ENCODE results near the gene CLIC3. TPM values are rescaled to one million over a fixed set of nuclear protein-coding genes. Genes with fewer than 3 reads are reported as not detected.

The CLIC3 gene
- total RNA-seq (2022; extraction: Qiagen RNA extraction), result 3.3 to 6.7 TPM (median 5.0 TPM) in 5 replicates

GRCh38 chr9:136996361-136997292 lies at the start of gene CLIC3:
Gene CLIC3, minus strand, starts transcription at chr9:136996568. Its CDS starts 25 bp downstream, at chr9:136996543.

GRCh38 chr9:137031904-137032640 lies 35.7 kb upstream of the CLIC3 start, which contains the start of gene FUT7:
Gene FUT7, minus strand, starts transcription at chr9:137032088. Its CDS starts 97 bp downstream, at chr9:137031991.

GRCh38 chr9:137027369-137028262 lies 31.2 kb upstream of the CLIC3 start, which contains the start of gene ABCA2:
Gene ABCA2, minus strand, starts transcription at chr9:137028237. Its CDS starts 97 bp downstream, at chr9:137028140.

GRCh38 chr9:136991993-136992818 lies 4.2 kb downstream of the CLIC3 start, which contains the start of gene PAXX:
Gene PAXX, plus strand, starts transcription at chr9:136992422. Its CDS starts 22 bp downstream, at chr9:136992444.

GRCh38 chr9:136982232-136983051 lies 13.9 kb downstream of the CLIC3 start, which contains the start of gene LCNL1:
Gene LCNL1, plus strand, starts transcription at chr9:136982993. Its CDS starts 594 bp downstream, at chr9:136983587.

GRCh38 chr9:136977223-136977622 lies 19.1 kb downstream of the CLIC3 start, which contains the start of gene PTGDS:
Gene PTGDS, plus strand, starts transcription at chr9:136977504. Its CDS starts 75 bp downstream, at chr9:136977579.

GRCh38 chr9:136951541-136952320 lies 44.6 kb downstream of the CLIC3 start, which contains the start of gene LCN12:
Gene LCN12, plus strand, starts transcription at chr9:136952273. Its CDS starts 55 bp downstream, at chr9:136952328.

Other genes with a start within 250 kb of the CLIC3 start
- not detected in 5 replicates for gene LCN6, start 248.0 kb downstream of the CLIC3 start, total RNA-seq (2022; extraction: Qiagen RNA extraction)
- gene LCN8, start 238.3 kb downstream of the CLIC3 start, total RNA-seq (2022; extraction: Qiagen RNA extraction), result not detected in 5 replicates
- 0.09 TPM in 2 of 5 replicates, not detected in the others for gene LCN15, start 232.1 kb downstream of the CLIC3 start, total RNA-seq (2022; extraction: Qiagen RNA extraction)
- gene TMEM141, start 205.2 kb downstream of the CLIC3 start, total RNA-seq (2022; extraction: Qiagen RNA extraction), result 62.2 to 73.5 TPM (median 69.2 TPM) in 5 replicates
- 0.11 to 0.43 TPM (median 0.27 TPM) in 5 replicates for gene CCDC183, start 200.2 kb downstream of the CLIC3 start, total RNA-seq (2022; extraction: Qiagen RNA extraction)
- 58.8 to 88.7 TPM (median 79.5 TPM) in 5 replicates for gene RABL6, start 188.6 kb downstream of the CLIC3 start, total RNA-seq (2022; extraction: Qiagen RNA extraction)
- 3.2 to 4.8 TPM (median 4.3 TPM) in 5 replicates for gene AJM1, start 154.1 kb downstream of the CLIC3 start, total RNA-seq (2022; extraction: Qiagen RNA extraction)
- gene PHPT1, start 147.2 kb downstream of the CLIC3 start, total RNA-seq (2022; extraction: Qiagen RNA extraction), result 263 to 301 TPM (median 279 TPM) in 5 replicates
- gene MAMDC4, start 144.2 kb downstream of the CLIC3 start, total RNA-seq (2022; extraction: Qiagen RNA extraction), result 1.3 to 4.3 TPM (median 3.4 TPM) in 5 replicates
- 486 to 542 TPM (median 487 TPM) in 5 replicates for gene EDF1, start 130.3 kb downstream of the CLIC3 start, total RNA-seq (2022; extraction: Qiagen RNA extraction)
- gene TRAF2, start 110.1 kb downstream of the CLIC3 start, total RNA-seq (2022; extraction: Qiagen RNA extraction), result 34.2 to 59.3 TPM (median 51.5 TPM) in 5 replicates
- gene FBXW5, start 51.8 kb downstream of the CLIC3 start, total RNA-seq (2022; extraction: Qiagen RNA extraction), result 57.0 to 103 TPM (median 97.7 TPM) in 5 replicates
- gene C8G, start 51.3 kb downstream of the CLIC3 start, total RNA-seq (2022; extraction: Qiagen RNA extraction), result 0.42 to 1.4 TPM (median 1.0 TPM) in 5 replicates
- gene LCN12, start 44.3 kb downstream of the CLIC3 start, total RNA-seq (2022; extraction: Qiagen RNA extraction), result 0.48 to 1.6 TPM (median 1.3 TPM) in 5 replicates
- 0.28 to 1.4 TPM (median 0.77 TPM) in 5 replicates for gene PTGDS, start 19.1 kb downstream of the CLIC3 start, total RNA-seq (2022; extraction: Qiagen RNA extraction)
- gene LCNL1, start 13.6 kb downstream of the CLIC3 start, total RNA-seq (2022; extraction: Qiagen RNA extraction), result 0.03 to 0.31 TPM (median 0.18 TPM) in 5 replicates
- gene PAXX, start 4.1 kb downstream of the CLIC3 start, total RNA-seq (2022; extraction: Qiagen RNA extraction), result 43.1 to 70.9 TPM (median 62.8 TPM) in 5 replicates
- 12.4 to 27.7 TPM (median 24.8 TPM) in 5 replicates for gene ABCA2, start 31.7 kb upstream of the CLIC3 start, total RNA-seq (2022; extraction: Qiagen RNA extraction)
- gene FUT7, start 35.5 kb upstream of the CLIC3 start, total RNA-seq (2022; extraction: Qiagen RNA extraction), result 0.04 to 0.10 TPM (median 0.05 TPM) in 4 of 5 replicates, not detected in the other
- 34.4 to 84.3 TPM (median 78.9 TPM) in 5 replicates for gene NPDC1, start 49.6 kb upstream of the CLIC3 start, total RNA-seq (2022; extraction: Qiagen RNA extraction)
- 3.1 to 6.4 TPM (median 5.4 TPM) in 5 replicates for gene ENTPD2, start 57.5 kb upstream of the CLIC3 start, total RNA-seq (2022; extraction: Qiagen RNA extraction)
- gene SAPCD2, start 74.0 kb upstream of the CLIC3 start, total RNA-seq (2022; extraction: Qiagen RNA extraction), result 13.4 to 23.9 TPM (median 21.4 TPM) in 5 replicates
- 8.1 to 15.8 TPM (median 11.1 TPM) in 5 replicates for gene UAP1L1, start 80.9 kb upstream of the CLIC3 start, total RNA-seq (2022; extraction: Qiagen RNA extraction)
- 36.8 to 53.3 TPM (median 51.6 TPM) in 5 replicates for gene MAN1B1, start 90.4 kb upstream of the CLIC3 start, total RNA-seq (2022; extraction: Qiagen RNA extraction)
- gene DPP7, start 118.2 kb upstream of the CLIC3 start, total RNA-seq (2022; extraction: Qiagen RNA extraction), result 67.5 to 115 TPM (median 108 TPM) in 5 replicates
- gene GRIN1, start 142.6 kb upstream of the CLIC3 start, total RNA-seq (2022; extraction: Qiagen RNA extraction), result 0.16 to 0.41 TPM (median 0.32 TPM) in 5 replicates
- 0.19 to 1.5 TPM (median 0.77 TPM) in 5 replicates for gene LRRC26, start 173.5 kb upstream of the CLIC3 start, total RNA-seq (2022; extraction: Qiagen RNA extraction)
- gene TMEM210, start 175.5 kb upstream of the CLIC3 start, total RNA-seq (2022; extraction: Qiagen RNA extraction), result not detected in 5 replicates
- 20.3 to 35.3 TPM (median 31.4 TPM) in 5 replicates for gene ANAPC2, start 192.0 kb upstream of the CLIC3 start, total RNA-seq (2022; extraction: Qiagen RNA extraction)
- 99.1 to 134 TPM (median 125 TPM) in 5 replicates for gene SSNA1, start 192.1 kb upstream of the CLIC3 start, total RNA-seq (2022; extraction: Qiagen RNA extraction)
- 6.4 to 11.2 TPM (median 10.5 TPM) in 5 replicates for gene TPRN, start 204.2 kb upstream of the CLIC3 start, total RNA-seq (2022; extraction: Qiagen RNA extraction)
- 34.6 to 42.9 TPM (median 39.6 TPM) in 5 replicates for gene TMEM203, start 209.1 kb upstream of the CLIC3 start, total RNA-seq (2022; extraction: Qiagen RNA extraction)
- gene NDOR1, start 209.1 kb upstream of the CLIC3 start, total RNA-seq (2022; extraction: Qiagen RNA extraction), result 8.1 to 18.5 TPM (median 15.8 TPM) in 5 replicates
- 1.2 to 2.2 TPM (median 2.0 TPM) in 5 replicates for gene RNF208, start 225.7 kb upstream of the CLIC3 start, total RNA-seq (2022; extraction: Qiagen RNA extraction)
- 3.6 to 5.1 TPM (median 4.6 TPM) in 5 replicates for gene CYSRT1, start 228.6 kb upstream of the CLIC3 start, total RNA-seq (2022; extraction: Qiagen RNA extraction)
- 0.14 to 0.28 TPM (median 0.21 TPM) in 5 replicates for gene RNF224, start 230.9 kb upstream of the CLIC3 start, total RNA-seq (2022; extraction: Qiagen RNA extraction)
- gene SLC34A3, start 234.3 kb upstream of the CLIC3 start, total RNA-seq (2022; extraction: Qiagen RNA extraction), result 0.05 to 0.11 TPM (median 0.06 TPM) in 5 replicates
- 618 to 867 TPM (median 780 TPM) in 5 replicates for gene TUBB4B, start 244.7 kb upstream of the CLIC3 start, total RNA-seq (2022; extraction: Qiagen RNA extraction)